ENCODE measurements around the gene KCNG2.

Gene KCNG2

DNA sequence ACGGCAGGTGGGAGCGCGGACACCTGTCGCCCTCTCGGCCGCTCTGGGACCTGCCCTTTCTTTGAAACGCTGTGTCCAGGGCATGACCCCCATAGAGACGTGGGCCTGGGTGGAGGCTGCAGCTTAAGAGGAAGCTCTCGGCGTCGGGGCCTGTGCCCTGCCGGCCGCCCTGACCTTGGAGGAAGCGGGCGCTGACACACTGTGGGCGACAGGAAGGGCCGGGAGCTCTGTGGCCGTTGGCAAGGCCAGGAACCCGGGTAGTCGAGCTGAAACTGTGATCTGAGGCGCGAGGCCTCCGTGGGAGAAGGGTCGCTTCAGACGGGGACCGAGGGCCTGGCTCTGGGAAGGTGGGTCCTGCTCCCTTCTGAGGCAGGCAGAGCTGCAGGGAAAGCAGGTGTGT, 28.2 kb downstream of the KCNG2 start:
- H3K4me1 Mint-ChIP-seq, result peaks cover 14% of the 10 kb centered on the region
- no peaks in the 10 kb centered on the region for H3K36me3 Mint-ChIP-seq (ENCODE audit: low read depth)
- DNase-seq, result no peak
- H3K27ac Mint-ChIP-seq, result no peak overlapping the region
- TF ChIP-seq, protein P1, sequence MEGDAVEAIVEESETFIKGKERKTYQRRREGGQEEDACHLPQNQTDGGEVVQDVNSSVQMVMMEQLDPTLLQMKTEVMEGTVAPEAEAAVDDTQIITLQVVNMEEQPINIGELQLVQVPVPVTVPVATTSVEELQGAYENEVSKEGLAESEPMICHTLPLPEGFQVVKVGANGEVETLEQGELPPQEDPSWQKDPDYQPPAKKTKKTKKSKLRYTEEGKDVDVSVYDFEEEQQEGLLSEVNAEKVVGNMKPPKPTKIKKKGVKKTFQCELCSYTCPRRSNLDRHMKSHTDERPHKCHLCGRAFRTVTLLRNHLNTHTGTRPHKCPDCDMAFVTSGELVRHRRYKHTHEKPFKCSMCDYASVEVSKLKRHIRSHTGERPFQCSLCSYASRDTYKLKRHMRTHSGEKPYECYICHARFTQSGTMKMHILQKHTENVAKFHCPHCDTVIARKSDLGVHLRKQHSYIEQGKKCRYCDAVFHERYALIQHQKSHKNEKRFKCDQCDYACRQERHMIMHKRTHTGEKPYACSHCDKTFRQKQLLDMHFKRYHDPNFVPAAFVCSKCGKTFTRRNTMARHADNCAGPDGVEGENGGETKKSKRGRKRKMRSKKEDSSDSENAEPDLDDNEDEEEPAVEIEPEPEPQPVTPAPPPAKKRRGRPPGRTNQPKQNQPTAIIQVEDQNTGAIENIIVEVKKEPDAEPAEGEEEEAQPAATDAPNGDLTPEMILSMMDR (IDR thresholded peaks at IDR 0.05), result no peak
- H3K27me3 Mint-ChIP-seq (ENCODE audit: low read depth, poor library complexity), result peaks cover 13% of the 10 kb centered on the region
- no peak overlapping the region for H3K4me3 Mint-ChIP-seq
- no peaks in the 10 kb centered on the region for H3K9me3 Mint-ChIP-seq

DNA sequence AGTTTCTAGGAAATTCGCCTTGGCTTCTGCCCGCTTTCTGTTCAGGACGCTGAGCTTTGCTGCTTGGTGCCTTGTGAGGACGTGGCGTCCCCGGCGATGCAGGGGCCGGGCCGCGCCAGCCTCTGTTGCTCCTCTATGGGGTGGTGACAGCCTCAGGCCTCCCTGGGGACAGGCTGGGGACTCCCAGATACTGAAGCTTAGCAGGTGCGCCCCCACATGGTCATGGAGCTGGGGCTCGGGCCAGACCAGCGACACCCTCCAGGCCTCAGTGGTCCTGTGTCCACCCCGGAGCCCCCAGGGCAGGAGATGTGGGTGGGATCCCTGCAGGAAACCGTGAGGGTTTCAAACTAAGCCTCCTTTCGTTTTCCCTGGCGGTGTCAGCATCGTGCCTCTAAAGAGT, 29.2 kb downstream of the KCNG2 start:
- no peak for DNase-seq
- TF ChIP-seq, protein P1 (IDR thresholded peaks at IDR 0.05), result no peak
- peaks cover 2% of the 10 kb centered on the region for H3K9me3 Mint-ChIP-seq
- H3K4me3 Mint-ChIP-seq, result no peak overlapping the region
- H3K4me1 Mint-ChIP-seq, result peaks cover 14% of the 10 kb centered on the region
- peaks cover 6% of the 10 kb centered on the region for H3K27me3 Mint-ChIP-seq (ENCODE audit: low read depth, poor library complexity)
- no peak overlapping the region for H3K27ac Mint-ChIP-seq
- no peaks in the 10 kb centered on the region for H3K36me3 Mint-ChIP-seq (ENCODE audit: low read depth)

DNA sequence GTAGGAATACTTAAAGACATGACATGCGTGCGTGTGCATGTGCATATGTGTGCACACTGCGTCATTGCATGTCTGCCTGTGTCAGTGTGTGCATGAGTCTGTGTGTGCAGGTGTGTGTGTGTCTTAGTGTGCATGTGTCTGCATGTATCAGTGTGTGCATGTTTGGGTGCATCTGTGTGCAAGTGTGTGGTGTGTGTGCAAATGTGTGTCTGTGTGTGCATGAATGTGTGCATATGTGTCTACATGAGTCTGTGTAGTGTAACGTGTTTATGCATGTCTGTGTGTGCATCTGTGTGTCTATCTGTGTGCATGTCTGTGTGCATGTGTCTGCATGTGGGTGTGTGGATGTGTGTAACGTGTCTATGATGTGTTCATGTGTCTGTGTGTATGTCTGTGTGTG, 30.5 kb downstream of the KCNG2 start:
- no peak overlapping the region for H3K27ac Mint-ChIP-seq
- peaks cover 10% of the 10 kb centered on the region for H3K4me1 Mint-ChIP-seq
- TF ChIP-seq, protein P1 (IDR thresholded peaks at IDR 0.05), result no peak
- H3K4me3 Mint-ChIP-seq, result no peak overlapping the region
- no peaks in the 10 kb centered on the region for H3K36me3 Mint-ChIP-seq (ENCODE audit: low read depth)
- no peak for DNase-seq
- H3K9me3 Mint-ChIP-seq, result peaks cover 8% of the 10 kb centered on the region
- peaks cover 5% of the 10 kb centered on the region for H3K27me3 Mint-ChIP-seq (ENCODE audit: low read depth, poor library complexity)

DNA sequence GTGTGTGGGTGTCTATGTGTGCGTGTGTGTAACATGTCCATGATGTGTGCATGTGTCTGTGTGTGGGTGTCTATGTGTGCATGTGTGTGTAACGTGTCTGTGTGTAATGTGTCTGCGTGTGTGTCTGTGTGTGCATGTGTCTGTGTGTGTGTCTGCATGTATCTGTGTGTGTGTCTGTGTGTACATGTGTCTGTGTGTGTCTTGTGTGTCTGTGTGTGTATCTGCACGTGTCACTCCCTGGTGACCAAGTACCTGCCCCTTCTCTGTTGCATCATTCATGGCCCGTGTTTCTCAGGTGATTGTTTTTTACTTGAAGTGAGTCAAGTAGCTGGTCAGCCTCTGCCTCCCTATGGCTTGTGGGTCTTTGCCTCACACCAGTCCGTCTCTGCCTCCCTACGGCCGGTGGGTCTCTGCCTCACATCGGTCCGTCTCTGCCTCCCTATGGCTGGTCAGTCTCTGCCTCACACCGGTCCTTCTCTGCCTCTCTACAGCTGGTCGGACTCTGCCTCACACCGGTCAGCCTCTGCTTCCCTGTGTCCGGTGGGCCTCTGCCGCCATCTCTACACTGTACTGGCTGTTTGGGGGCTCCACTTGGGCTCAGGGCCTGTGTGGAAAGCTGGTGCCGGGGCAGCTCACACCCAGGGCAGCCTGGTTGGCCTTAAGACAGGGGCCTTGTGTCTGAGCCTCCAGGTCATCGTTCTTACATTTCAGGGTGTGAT, 31.6 kb downstream of the KCNG2 start:
- no peak for DNase-seq
- H3K27ac Mint-ChIP-seq, result no peak overlapping the region
- H3K9me3 Mint-ChIP-seq, result peaks cover 8% of the 10 kb centered on the region

DNA sequence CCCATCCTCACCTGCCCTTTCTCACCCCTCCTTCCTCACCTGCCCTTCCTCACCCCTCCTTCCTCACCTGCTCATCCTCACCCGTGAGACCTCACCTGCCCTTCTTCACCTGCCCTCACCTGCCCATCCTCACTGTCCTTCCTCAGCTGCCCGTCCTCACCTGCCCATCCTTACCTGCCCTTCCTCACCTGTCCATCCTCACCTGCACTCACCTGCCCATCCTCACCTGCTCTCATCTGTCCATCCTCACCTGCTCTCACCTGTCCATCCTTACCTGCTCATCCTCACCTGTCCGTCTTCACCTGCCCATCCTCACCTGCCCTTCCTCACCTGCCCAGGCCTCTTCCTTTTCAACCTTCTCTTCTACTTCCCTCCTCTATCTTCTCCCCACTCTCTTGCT, 34.4 kb downstream of the KCNG2 start:
- TF ChIP-seq, protein P1 (IDR thresholded peaks at IDR 0.05), result no peak
- no peaks in the 10 kb centered on the region for H3K36me3 Mint-ChIP-seq (ENCODE audit: low read depth)
- H3K4me3 Mint-ChIP-seq, result no peak overlapping the region
- peaks cover 19% of the 10 kb centered on the region for H3K9me3 Mint-ChIP-seq
- DNase-seq, result no peak
- H3K4me1 Mint-ChIP-seq, result peaks cover 4% of the 10 kb centered on the region
- no peak overlapping the region for H3K27ac Mint-ChIP-seq
- H3K27me3 Mint-ChIP-seq (ENCODE audit: low read depth, poor library complexity), result peaks cover 30% of the 10 kb centered on the region

More for the DNA sequence above, 31.6 kb downstream of the KCNG2 start:
- TF ChIP-seq, protein P1 (IDR thresholded peaks at IDR 0.05), result no peak
- Mint-ChIP-seq H3K27me3 (ENCODE audit: low read depth, poor library complexity) (peaks cover 6% of the 10 kb centered on the region), H3K4me3 (no peak overlapping the region), H3K36me3 (ENCODE audit: low read depth) (no peaks in the 10 kb centered on the region), H3K4me1 (peaks cover 7% of the 10 kb centered on the region)

DNA sequence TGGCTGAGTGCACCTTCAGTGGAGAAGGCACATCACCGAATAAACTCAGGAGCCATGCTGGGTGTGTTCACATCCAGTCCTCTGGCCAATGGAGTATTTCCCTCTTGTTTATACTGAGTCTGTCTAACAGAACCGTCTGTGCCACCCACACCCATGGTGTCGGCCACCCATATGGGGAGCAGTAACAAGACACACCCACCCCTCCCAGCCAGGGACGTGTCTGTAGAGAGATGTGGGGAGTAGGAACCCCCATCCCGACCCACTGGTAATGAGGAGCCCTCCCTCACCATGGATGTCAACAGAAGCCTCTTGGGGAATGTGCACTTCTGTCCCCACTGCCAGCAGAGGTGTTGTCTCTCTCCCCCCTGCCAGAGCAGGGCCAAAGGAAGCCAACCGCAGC, 37.1 kb downstream of the KCNG2 start:
- Mint-ChIP-seq H3K9me3 (peaks cover 28% of the 10 kb centered on the region), H3K4me3 (no peak overlapping the region), H3K27me3 (ENCODE audit: low read depth, poor library complexity) (peaks cover 41% of the 10 kb centered on the region), H3K4me1 (peaks cover 4% of the 10 kb centered on the region), H3K36me3 (ENCODE audit: low read depth) (no peaks in the 10 kb centered on the region), H3K27ac (no peak overlapping the region)
- TF ChIP-seq, protein P1 (IDR thresholded peaks at IDR 0.05), result no peak
- DNase-seq, result no peak

Measured in nephron progenitor cell (in vitro differentiated cells).